Keratinocyte (primary cell): Measurements from ENCODE around the gene RAPGEF1. TPM values are rescaled to one million over a fixed set of nuclear protein-coding genes. Genes with fewer than 3 reads are reported as not detected.

ENCODE experiments used
- DNase-seq: peaks from one replicate; pipeline ENCODE4 v3.0.0-alpha.2; 2011; ENCODE audit warnings: low read depth, missing footprints, low spot score
- FAIRE-seq: peaks from 2 replicates; lab custom pipeline; 2011; peaks lifted over from hg19 to GRCh38; lab: Jason Lieb, UNC
- H2AFZ ChIP-seq: 2 replicates; pipeline ENCODE4 v1.6.0; 2012; ENCODE audit warnings: low read length, control low read depth, inconsistent platforms; ENCODE audit not compliant: control insufficient read depth
- H3K27ac ChIP-seq: 2 replicates; pipeline ENCODE4 v1.5.1; 2011; ENCODE audit warnings: low read length; ENCODE audit not compliant: control insufficient read depth, insufficient read depth
- H3K27me3 ChIP-seq: 3 replicates; pipeline ENCODE4 v1.6.0; 2011; ENCODE audit warnings: low read length; ENCODE audit not compliant: control insufficient read depth, insufficient read depth; ENCODE audit errors: extremely low read depth
- H3K36me3 ChIP-seq, 2 experiments: 2 replicates in 1 of 2; 3 replicates in 1 of 2; pipeline ENCODE4 v1.5.1; 2011; ENCODE audit warnings: low read length in 2 of 2, mild to moderate bottlenecking in 1 of 2; ENCODE audit not compliant: control insufficient read depth in 2 of 2, insufficient read depth in 2 of 2; ENCODE audit errors: extremely low read depth in 1 of 2
- H3K4me1 ChIP-seq: 3 replicates; pipeline ENCODE4 v1.5.1; 2011; ENCODE audit warnings: low read length; ENCODE audit not compliant: control insufficient read depth, insufficient read depth; ENCODE audit errors: extremely low read depth
- H3K4me2 ChIP-seq: 3 replicates; pipeline ENCODE4 v1.6.0; 2011; ENCODE audit warnings: low read depth, low read length; ENCODE audit not compliant: control insufficient read depth, insufficient read depth; ENCODE audit errors: extremely low read depth
- H3K4me3 ChIP-seq, 3 experiments: fragments of 200-600 bp in 1 of 3; sonication (generic) in 1 of 3; 2 replicates in 2 of 3; 3 replicates in 1 of 3; pipeline ENCODE4 v1.5.1; 2011 to 2016; ENCODE audit warnings: low read length in 3 of 3, mild to moderate bottlenecking in 3 of 3, control low read depth in 2 of 3, inconsistent platforms in 1 of 3, low read depth in 1 of 3, mixed read lengths in 1 of 3, mixed run types in 1 of 3, moderate library complexity in 1 of 3; ENCODE audit not compliant: control insufficient read depth in 2 of 3, insufficient read depth in 2 of 3; ENCODE audit errors: extremely low read depth in 1 of 3
- H3K79me2 ChIP-seq: 2 replicates; pipeline ENCODE4 v1.6.0; 2012; ENCODE audit warnings: low read length; ENCODE audit not compliant: control insufficient read depth, insufficient read depth
- H3K9ac ChIP-seq: 3 replicates; pipeline ENCODE4 v1.6.0; 2011; ENCODE audit warnings: low read length; ENCODE audit not compliant: control insufficient read depth, insufficient read depth; ENCODE audit errors: extremely low read depth
- H3K9me1 ChIP-seq: 3 replicates; pipeline ENCODE4 v1.6.0; 2011; ENCODE audit warnings: low read length; ENCODE audit not compliant: control insufficient read depth, insufficient read depth; ENCODE audit errors: extremely low read depth
- H3K9me3 ChIP-seq: 2 replicates; pipeline ENCODE4 v1.5.1; 2012; ENCODE audit warnings: low read depth, low read length; ENCODE audit not compliant: control insufficient read depth
- H4K20me1 ChIP-seq: 3 replicates; pipeline ENCODE4 v1.6.0; 2011; ENCODE audit warnings: low read length; ENCODE audit not compliant: control insufficient read depth, insufficient read depth; ENCODE audit errors: extremely low read depth
- EZH2 ChIP-seq: IDR thresholded peaks from one replicate; pipeline ENCODE4 v1.6.1; 2012; ENCODE audit warnings: inconsistent platforms, mild to moderate bottlenecking, low read length, moderate library complexity
- dilution Hi-C: fragments of 300-500 bp; cut with MboI; formaldehyde crosslinking; loops from one replicate; pipeline ENCODE4 v1.7.0; 2020; ENCODE audit warnings: low sequenced_read_pairs; ENCODE audit not compliant: extremely low pct_ligation_motif_present
- polyA plus RNA-seq, 5 experiments: library from polyadenylated mRNA; depleted of rRNA in 3 of 5; stranded (reverse) in 3 of 5; stranded (forward) in 1 of 5; unstranded in 1 of 5; fragments of >200 nt; gene quantifications; 1 replicate in 1 of 5; 2 replicates in 3 of 5; 3 replicates in 1 of 5; pipeline versions ENCODE4 v1.2.1 to v1.2.3, GENCODE V29; 2011 to 2012; ENCODE audit warnings: missing spikeins in 2 of 5, low read depth in 1 of 5, low replicate concordance in 1 of 5
- TF ChIP-seq, protein P1 (sequence below), 3 experiments: IDR thresholded peaks in 1 of 3; conservative IDR thresholded peaks in 1 of 3; optimal IDR thresholded peaks in 1 of 3; 2 replicates in 2 of 3; 3 replicates in 1 of 3; pipeline versions ENCODE3 to v1.5.1; 2011; ENCODE audit warnings: low read length in 3 of 3, mild to moderate bottlenecking in 3 of 3, moderate library complexity in 2 of 3, control low read depth in 1 of 3, inconsistent platforms in 1 of 3; ENCODE audit not compliant: insufficient read depth in 2 of 3; ENCODE audit errors: extremely low read depth in 1 of 3

Gene RAPGEF1
- polyA plus RNA-seq, 1 donor (not counting 4 experiments of a cell fraction or from before 2014, with no cell fraction given), result 18.5 TPM

- FAIRE-seq, result no peak
- H3K79me2 ChIP-seq, result peaks cover 2% of the 10 kb centered on the region
- no peak for DNase-seq
- H3K9me1 ChIP-seq, result no peaks in the 10 kb centered on the region
- H3K4me1 ChIP-seq, result peaks cover 47% of the 10 kb centered on the region
- peaks cover 11% of the 10 kb centered on the region in 2 experiments for H3K36me3 ChIP-seq
- peak overlapping the region; percentile 66 for H3K9ac ChIP-seq
- no peak for TF ChIP-seq EZH2
- TF ChIP-seq, protein P1, sequence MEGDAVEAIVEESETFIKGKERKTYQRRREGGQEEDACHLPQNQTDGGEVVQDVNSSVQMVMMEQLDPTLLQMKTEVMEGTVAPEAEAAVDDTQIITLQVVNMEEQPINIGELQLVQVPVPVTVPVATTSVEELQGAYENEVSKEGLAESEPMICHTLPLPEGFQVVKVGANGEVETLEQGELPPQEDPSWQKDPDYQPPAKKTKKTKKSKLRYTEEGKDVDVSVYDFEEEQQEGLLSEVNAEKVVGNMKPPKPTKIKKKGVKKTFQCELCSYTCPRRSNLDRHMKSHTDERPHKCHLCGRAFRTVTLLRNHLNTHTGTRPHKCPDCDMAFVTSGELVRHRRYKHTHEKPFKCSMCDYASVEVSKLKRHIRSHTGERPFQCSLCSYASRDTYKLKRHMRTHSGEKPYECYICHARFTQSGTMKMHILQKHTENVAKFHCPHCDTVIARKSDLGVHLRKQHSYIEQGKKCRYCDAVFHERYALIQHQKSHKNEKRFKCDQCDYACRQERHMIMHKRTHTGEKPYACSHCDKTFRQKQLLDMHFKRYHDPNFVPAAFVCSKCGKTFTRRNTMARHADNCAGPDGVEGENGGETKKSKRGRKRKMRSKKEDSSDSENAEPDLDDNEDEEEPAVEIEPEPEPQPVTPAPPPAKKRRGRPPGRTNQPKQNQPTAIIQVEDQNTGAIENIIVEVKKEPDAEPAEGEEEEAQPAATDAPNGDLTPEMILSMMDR (optimal IDR thresholded peaks at IDR 0.05 in 1 of 3, IDR thresholded peaks at IDR 0.05 in 1 of 3, conservative IDR thresholded peaks at IDR 0.05 in 1 of 3; ENCODE audit: extremely low read depth in 1 of 3, insufficient read depth in 2 of 3, low read length in 3 of 3), result peak in 1 of 3 experiments; percentile 0
- no peaks in the 10 kb centered on the region for H4K20me1 ChIP-seq
- H3K27me3 ChIP-seq, result no peaks in the 10 kb centered on the region
- H3K27ac ChIP-seq, result peak overlapping the region; percentile 97
- peak overlapping the region; percentile 54 for H3K4me2 ChIP-seq
- no peak overlapping the region for H3K4me3 ChIP-seq
- no peaks in the 10 kb centered on the region for H3K9me3 ChIP-seq
- H2AFZ ChIP-seq, result no peak overlapping the region
- dilution Hi-C loops, result no loop called here
Measured at GRCh38 chr9:131635892-131636291, 104.0 kb downstream of the RAPGEF1 start.

- no peaks in the 10 kb centered on the region for H4K20me1 ChIP-seq
- H3K4me1 ChIP-seq, result peaks cover 47% of the 10 kb centered on the region
- peak overlapping the region; percentile 97 for H3K27ac ChIP-seq
- H3K4me2 ChIP-seq, result peak overlapping the region; percentile 54
- FAIRE-seq (peak; percentile 72), DNase-seq (peak; percentile 80)
- H3K79me2 ChIP-seq, result peaks cover 2% of the 10 kb centered on the region
- H2AFZ ChIP-seq, result no peak overlapping the region
- H3K4me3 ChIP-seq, result peak overlapping the region in 1 of 3 experiments; percentile 29
- peak overlapping the region; percentile 66 for H3K9ac ChIP-seq
- H3K9me1 ChIP-seq, result no peaks in the 10 kb centered on the region
- H3K9me3 ChIP-seq, result no peaks in the 10 kb centered on the region
- dilution Hi-C loops, result no loop called here
- no peak for TF ChIP-seq EZH2
- TF ChIP-seq, protein P1 (optimal IDR thresholded peaks at IDR 0.05 in 1 of 3, IDR thresholded peaks at IDR 0.05 in 1 of 3, conservative IDR thresholded peaks at IDR 0.05 in 1 of 3; ENCODE audit: extremely low read depth in 1 of 3, insufficient read depth in 2 of 3, low read length in 3 of 3), result peak in 2 of 3 experiments; percentile 13 to 26
- no peaks in the 10 kb centered on the region for H3K27me3 ChIP-seq
- H3K36me3 ChIP-seq, result peaks cover 11% of the 10 kb centered on the region in 2 experiments
Measured at GRCh38 chr9:131635285-131635684, 104.6 kb downstream of the RAPGEF1 start.
